GM03348 (cell line): ENCODE data around the gene PFKFB3.
"Not testable (repeated sequence)": the region's sequence is repeated elsewhere in the genome, so short reads cannot be mapped to it uniquely, and the experiment has no call there.

ENCODE experiments used
- DNase-seq: peaks from one replicate; pipeline ENCODE4 v3.0.0; 2012; ENCODE audit warnings: low spot score

PFKFB3 gene

GRCh38 chr10:6202684-6203330, at the start of gene PFKFB3:
Gene PFKFB3 (plus strand): TSS chr10:6202932. CDS start chr10:6203261, 329 bp downstream.
- DNase-seq, result peak; percentile 99

- DNase-seq, result no peak
Observed at GRCh38 chr10:6153845-6154244, 48.9 kb upstream of the PFKFB3 start.

- no peak for DNase-seq
Observed at GRCh38 chr10:6154566-6154965, 48.2 kb upstream of the PFKFB3 start.

GRCh38 chr10:6158276-6158675, 44.5 kb upstream of the PFKFB3 start:
- DNase-seq, result no peak

- DNase-seq, result no peak
Observed at GRCh38 chr10:6161921-6162320, 40.8 kb upstream of the PFKFB3 start.

GRCh38 chr10:6162589-6163356, 40.0 kb upstream of the PFKFB3 start:
- no peak for DNase-seq

GRCh38 chr10:6163364-6164270, 39.1 kb upstream of the PFKFB3 start:
- DNase-seq, result peak; percentile 98

- no peak for DNase-seq
Observed at GRCh38 chr10:6164271-6165095, 38.2 kb upstream of the PFKFB3 start.

GRCh38 chr10:6165221-6165725, 37.5 kb upstream of the PFKFB3 start:
- DNase-seq, result no peak

GRCh38 chr10:6165933-6166332, 36.8 kb upstream of the PFKFB3 start:
- DNase-seq, result not testable (repeated sequence)

- no peak for DNase-seq
Observed at GRCh38 chr10:6167456-6167855, 35.3 kb upstream of the PFKFB3 start.

GRCh38 chr10:6168084-6168483, 34.6 kb upstream of the PFKFB3 start:
- no peak for DNase-seq

- no peak for DNase-seq
Observed at GRCh38 chr10:6170638-6171037, 32.1 kb upstream of the PFKFB3 start.

- DNase-seq, result peak; percentile 82
Observed at GRCh38 chr10:6171881-6172695, 30.6 kb upstream of the PFKFB3 start.

- no peak for DNase-seq
Observed at GRCh38 chr10:6173203-6173602, 29.5 kb upstream of the PFKFB3 start.

- no peak for DNase-seq
Observed at GRCh38 chr10:6174201-6174874, 28.4 kb upstream of the PFKFB3 start.

- no peak for DNase-seq
Observed at GRCh38 chr10:6175329-6176055, 27.2 kb upstream of the PFKFB3 start.

- no peak for DNase-seq
Observed at GRCh38 chr10:6176691-6177231, 26.0 kb upstream of the PFKFB3 start.

GRCh38 chr10:6177880-6178281, 24.9 kb upstream of the PFKFB3 start:
- DNase-seq, result no peak
